ENCODE results near the gene MEMO1. TPM values are rescaled to one million over a fixed set of nuclear protein-coding genes. Genes with fewer than 3 reads are reported as not detected.

MEMO1 gene
- total RNA-seq, 1 experiment from 2014 or later: 44.7 TPM

- Histone ChIP-seq H3K4me2 (ENCODE audit: low read length) (no peak overlapping the region), H3K9me3 (ENCODE audit: control insufficient read depth in 1 of 2, insufficient read depth in 1 of 2, low read depth in 1 of 2, low read length in 2 of 2) (no peaks in the 10 kb centered on the region), H3K4me1 (ENCODE audit: control insufficient read depth in 1 of 2, insufficient read depth in 2 of 2, low read length in 2 of 2) (no peaks in the 10 kb centered on the region), H3K79me2 (ENCODE audit: insufficient read depth, low read length) (no peaks in the 10 kb centered on the region), H3K9me2 (ENCODE audit: insufficient read depth) (no peaks in the 10 kb centered on the region), H3K4me3 (replicated peaks in 1 of 2; ENCODE audit: low read depth in 1 of 2, low read length in 2 of 2) (no peak overlapping the region), H2AFZ (ENCODE audit: low read depth, low read length, poor library complexity, severe bottlenecking) (no peak overlapping the region), H3K27me3 (ENCODE audit: insufficient read depth, low read length) (no peaks in the 10 kb centered on the region), H3K9ac (ENCODE audit: low read length) (no peak overlapping the region), H4K20me1 (ENCODE audit: insufficient read depth) (no peaks in the 10 kb centered on the region), H3K36me3 (ENCODE audit: control insufficient read depth in 1 of 2, insufficient read depth in 2 of 2, low read length in 2 of 2) (no peaks in the 10 kb centered on the region), H3K27ac (ENCODE audit: low read depth, low read length) (no peak overlapping the region)
- no peak for ATAC-seq
- no TSS peak for BruUV-seq (replicated peaks)
- POLR2A ChIA-PET: no interaction called here
- DNase-seq (ENCODE audit: low read depth, low spot score): no peak
- CTCF ChIA-PET: no interaction called here
- intact Hi-C loops (cut with micrococcal nuclease): no loop called here
- no peak for TF ChIP-seq RAD21 (IDR thresholded peaks at IDR 0.05; ENCODE audit: low read depth)
- no peak for TF ChIP-seq CEBPB (IDR thresholded peaks at IDR 0.05; ENCODE audit: low read depth)
- TF ChIP-seq REST (IDR thresholded peaks at IDR 0.05; ENCODE audit: low read depth): no peak
- TF ChIP-seq ATF3 (IDR thresholded peaks at IDR 0.05): no peak
- TF ChIP-seq SIN3A (IDR thresholded peaks at IDR 0.05; ENCODE audit: low read depth): no peak
- TF ChIP-seq YY1 (IDR thresholded peaks at IDR 0.05; ENCODE audit: extremely low read depth, insufficient replicate concordance, low read depth, low read length): no peak
- no peak for TF ChIP-seq ZBTB33 (IDR thresholded peaks at IDR 0.05; ENCODE audit: extremely low read depth, insufficient replicate concordance, low read length)
- TF ChIP-seq SRF (IDR thresholded peaks at IDR 0.05; ENCODE audit: low read depth): no peak
- no peak for TF ChIP-seq CTCF (IDR thresholded peaks at IDR 0.05 in 2 of 3, conservative IDR thresholded peaks at IDR 0.05 in 1 of 3; ENCODE audit: borderline replicate concordance in 1 of 3, insufficient read depth in 1 of 3, low read depth in 2 of 3, low read length in 2 of 3)
- TF ChIP-seq POLR2A (IDR thresholded peaks at IDR 0.05; ENCODE audit: borderline replicate concordance, extremely low read depth, insufficient read depth, insufficient read length): no peak
- RAD21 ChIA-PET (ENCODE audit: low non-redundant PET in 1 of 2, low total read pairs in 2 of 2, uncharacterized antibody in 2 of 2, unreplicated experiment in 2 of 2): no interaction called here
Observed at GRCh38 chr2:31859959-31860358, 150.8 kb downstream of the MEMO1 start.

Measured in HCT116 (cell line).